Thymus (tissue), 11 donors: Measurements from ENCODE around the gene DDIAS. TPM values are rescaled to one million over a fixed set of nuclear protein-coding genes. Genes with fewer than 3 reads are reported as not detected.
"Not testable (repeated sequence)": the region's sequence is repeated elsewhere in the genome, so short reads cannot be mapped to it uniquely, and the experiment has no call there.

Experiments
- DNase-seq, 9 donors: peaks; one replicate each; pipeline ENCODE4 v3.0.0-alpha.2; 2013; ENCODE audit warnings: low spot score in 9 of 9, low read depth in 6 of 9, missing footprints in 1 of 9
- H3K27ac ChIP-seq, 2 donors: one replicate each; pipeline ENCODE4 v1.5.1; 2013; ENCODE audit warnings: control low read depth in 1 of 2, low read depth in 1 of 2, low read length in 1 of 2, mild to moderate bottlenecking in 1 of 2, moderate library complexity in 1 of 2
- H3K27me3 ChIP-seq, 2 donors: one replicate each; pipeline ENCODE4 v1.5.1; 2013; ENCODE audit warnings: low read length in 1 of 2; ENCODE audit not compliant: control insufficient read depth in 2 of 2, insufficient read depth in 1 of 2
- H3K36me3 ChIP-seq, 2 donors: one replicate each; pipeline ENCODE4 v1.5.1; 2013; ENCODE audit warnings: low read length in 1 of 2, mild to moderate bottlenecking in 1 of 2, moderate library complexity in 1 of 2; ENCODE audit not compliant: control insufficient read depth in 2 of 2, insufficient read depth in 2 of 2
- H3K4me1 ChIP-seq, 2 donors: one replicate each; pipeline ENCODE4 v1.5.1; 2013; ENCODE audit warnings: low read length in 2 of 2; ENCODE audit not compliant: control insufficient read depth in 2 of 2, insufficient read depth in 2 of 2
- H3K4me3 ChIP-seq, 2 donors: one replicate each; pipeline ENCODE4 v1.5.1; 2013; ENCODE audit warnings: low read length in 2 of 2, control low read depth in 1 of 2, mild to moderate bottlenecking in 1 of 2
- H3K9me3 ChIP-seq, 2 donors: one replicate each; pipeline ENCODE4 v1.5.1; 2013; ENCODE audit warnings: low read length in 1 of 2, mild to moderate bottlenecking in 1 of 2; ENCODE audit not compliant: control insufficient read depth in 2 of 2, insufficient read depth in 1 of 2
- WGBS: extraction: QIAGEN DNeasy Blood & Tissue Kit; methylation state at CpG from one replicate; pipeline ENCODE4 v1.1.7; 2013; 5-methylcytosine and 5-hydroxymethylcytosine counted together
- polyA plus RNA-seq: library from polyadenylated mRNA; stranded (reverse); fragments of 200-250 nt; gene quantifications from one replicate; pipeline ENCODE4 v1.2.3, GENCODE V29; 2013
- total RNA-seq: library from RNA; stranded (reverse); fragments of 120-200 nt; gene quantifications from one replicate; pipeline ENCODE4 v1.2.4, GENCODE V29; 2013
- donor health status: healthy.

Gene DDIAS
- total and polyA plus RNA-seq, 2 donors, result 2.3 to 8.1 TPM

- not testable (repeated sequence) for H3K27me3 ChIP-seq, H3K36me3 ChIP-seq, H3K27ac ChIP-seq, H3K4me1 ChIP-seq, H3K9me3 ChIP-seq, DNase-seq, H3K4me3 ChIP-seq
- 97% methylated on average over 1 of the region's 1 CpG for WGBS
Observed at GRCh38 chr11:82943430-82943829, 41.9 kb downstream of the DDIAS start.

- H3K27ac ChIP-seq, result no peak overlapping the region
- DNase-seq, result no peak
- H3K4me1 ChIP-seq, result no peaks in the 10 kb centered on the region
- no peaks in the 10 kb centered on the region for H3K36me3 ChIP-seq
- WGBS, result 95% methylated on average over 2 of the region's 2 CpGs
- no peaks in the 10 kb centered on the region for H3K27me3 ChIP-seq
- H3K4me3 ChIP-seq, result no peak overlapping the region
- peaks cover 0 to 6% of the 10 kb centered on the region in 2 donors for H3K9me3 ChIP-seq
Observed at GRCh38 chr11:82944198-82944597, 42.7 kb downstream of the DDIAS start.

- 95% methylated on average over 1 of the region's 1 CpG for WGBS
- not testable (repeated sequence) for H3K27me3 ChIP-seq, H3K4me3 ChIP-seq, H3K27ac ChIP-seq, H3K4me1 ChIP-seq, DNase-seq, H3K9me3 ChIP-seq, H3K36me3 ChIP-seq
Observed at GRCh38 chr11:82945041-82945440, 43.5 kb downstream of the DDIAS start.

- DNase-seq, result no peak
- no peaks in the 10 kb centered on the region for H3K4me1 ChIP-seq
- no peak overlapping the region for H3K27ac ChIP-seq
- no peaks in the 10 kb centered on the region for H3K36me3 ChIP-seq
- H3K4me3 ChIP-seq, result no peak overlapping the region
- H3K27me3 ChIP-seq, result no peaks in the 10 kb centered on the region
- H3K9me3 ChIP-seq, result peaks cover 0 to 6% of the 10 kb centered on the region in 2 donors
Observed at GRCh38 chr11:82945682-82946081, 44.1 kb downstream of the DDIAS start.

- H3K4me1 ChIP-seq, result no peaks in the 10 kb centered on the region
- no peaks in the 10 kb centered on the region for H3K27me3 ChIP-seq
- no peaks in the 10 kb centered on the region for H3K9me3 ChIP-seq
- H3K27ac ChIP-seq, result no peak overlapping the region
- no peak for DNase-seq
- no peaks in the 10 kb centered on the region for H3K36me3 ChIP-seq
- H3K4me3 ChIP-seq, result no peak overlapping the region
Observed at GRCh38 chr11:82949352-82949751, 47.8 kb downstream of the DDIAS start.

- not testable (repeated sequence) for H3K27me3 ChIP-seq, DNase-seq, H3K27ac ChIP-seq, H3K4me1 ChIP-seq, H3K4me3 ChIP-seq, H3K36me3 ChIP-seq, H3K9me3 ChIP-seq
- WGBS, result 97% methylated on average over 2 of the region's 2 CpGs
Observed at GRCh38 chr11:82950502-82950901, 49.0 kb downstream of the DDIAS start.

GRCh38 chr11:82955736-82956453 lies 54.4 kb downstream of the DDIAS start:
- H3K4me1 ChIP-seq, result peaks cover 15 to 27% of the 10 kb centered on the region in 2 donors
- DNase-seq, result peak in 4 of 9 donors; percentile 22 to 75 (median 49)
- H3K4me3 ChIP-seq, H3K27me3 ChIP-seq, H3K36me3 ChIP-seq, H3K9me3 ChIP-seq: not testable (repeated sequence)
- H3K27ac ChIP-seq, result peak overlapping the region; percentile 80 to 84
- 38% methylated on average over 9 of the region's 9 CpGs for WGBS

- DNase-seq, result peak in 6 of 9 donors; percentile 51 to 86 (median 55)
- peaks cover 15 to 28% of the 10 kb centered on the region in 2 donors for H3K4me1 ChIP-seq
- 37% methylated on average over 5 of the region's 5 CpGs for WGBS
- no peaks in the 10 kb centered on the region for H3K36me3 ChIP-seq
- no peak overlapping the region for H3K4me3 ChIP-seq
- H3K27ac ChIP-seq, result peak overlapping the region; percentile 79 to 85
- peaks cover 0 to 9% of the 10 kb centered on the region in 2 donors for H3K9me3 ChIP-seq
- H3K27me3 ChIP-seq, result no peaks in the 10 kb centered on the region
Observed at GRCh38 chr11:82959987-82960778, 58.6 kb downstream of the DDIAS start.

GRCh38 chr11:82960779-82961143 lies 59.2 kb downstream of the DDIAS start:
- peak overlapping the region; percentile 79 to 85 for H3K27ac ChIP-seq

More at GRCh38 chr11:82960779-82961143, 59.2 kb downstream of the DDIAS start:
- Histone ChIP-seq H3K27me3 (no peaks in the 10 kb centered on the region), H3K9me3 (peaks cover 0 to 6% of the 10 kb centered on the region in 2 donors), H3K36me3 (no peaks in the 10 kb centered on the region), H3K4me3 (no peak overlapping the region), H3K4me1 (peaks cover 13 to 24% of the 10 kb centered on the region in 2 donors)
- WGBS, result 96% methylated on average over 2 of the region's 2 CpGs
- no peak for DNase-seq
